Uterus (tissue), 2 donors: ENCODE data around the gene C5AR1.

Experiments used
- POLR2A ChIP-seq, 2 donors: fragments of 450-650 bp; IDR thresholded peaks; one replicate each; pipeline ENCODE4 v1.6.1; 2016; ENCODE audit warnings: antibody characterized with exemption in 2 of 2, mild to moderate bottlenecking in 1 of 2, moderate library complexity in 1 of 2
- TF ChIP-seq, protein P1 (sequence below), 4 experiments: fragments of 200-600 bp in 2 of 4; fragments of 450-650 bp in 2 of 4; sonication (generic) in 2 of 4; IDR thresholded peaks; one replicate each; pipeline ENCODE4 v1.5.1; 2016 to 2019; ENCODE audit warnings: antibody characterized with exemption in 4 of 4, mild to moderate bottlenecking in 2 of 4, moderate library complexity in 1 of 4

DNA sequence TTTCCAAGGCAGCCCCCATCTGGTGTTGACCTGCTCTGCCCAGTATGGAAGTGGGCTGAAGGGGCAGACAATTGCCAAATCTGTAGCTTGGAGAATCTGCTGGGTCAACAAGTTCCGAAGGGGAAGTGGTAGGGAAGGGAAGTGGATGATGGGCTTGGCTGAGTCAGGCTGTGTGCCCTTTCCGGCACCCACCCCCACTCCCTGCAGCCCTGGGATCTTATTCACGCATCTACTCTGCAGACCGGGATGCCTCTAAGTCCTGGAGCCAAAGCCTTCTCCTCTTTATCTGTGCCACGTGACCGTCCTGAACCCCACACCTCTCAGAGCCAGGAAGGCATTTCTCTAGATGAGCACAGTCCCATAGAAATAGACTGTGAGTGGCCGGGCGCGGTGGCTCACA lies 14.8 kb downstream of the C5AR1 start:
- TF ChIP-seq, protein P1, sequence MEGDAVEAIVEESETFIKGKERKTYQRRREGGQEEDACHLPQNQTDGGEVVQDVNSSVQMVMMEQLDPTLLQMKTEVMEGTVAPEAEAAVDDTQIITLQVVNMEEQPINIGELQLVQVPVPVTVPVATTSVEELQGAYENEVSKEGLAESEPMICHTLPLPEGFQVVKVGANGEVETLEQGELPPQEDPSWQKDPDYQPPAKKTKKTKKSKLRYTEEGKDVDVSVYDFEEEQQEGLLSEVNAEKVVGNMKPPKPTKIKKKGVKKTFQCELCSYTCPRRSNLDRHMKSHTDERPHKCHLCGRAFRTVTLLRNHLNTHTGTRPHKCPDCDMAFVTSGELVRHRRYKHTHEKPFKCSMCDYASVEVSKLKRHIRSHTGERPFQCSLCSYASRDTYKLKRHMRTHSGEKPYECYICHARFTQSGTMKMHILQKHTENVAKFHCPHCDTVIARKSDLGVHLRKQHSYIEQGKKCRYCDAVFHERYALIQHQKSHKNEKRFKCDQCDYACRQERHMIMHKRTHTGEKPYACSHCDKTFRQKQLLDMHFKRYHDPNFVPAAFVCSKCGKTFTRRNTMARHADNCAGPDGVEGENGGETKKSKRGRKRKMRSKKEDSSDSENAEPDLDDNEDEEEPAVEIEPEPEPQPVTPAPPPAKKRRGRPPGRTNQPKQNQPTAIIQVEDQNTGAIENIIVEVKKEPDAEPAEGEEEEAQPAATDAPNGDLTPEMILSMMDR (IDR thresholded peaks at IDR 0.05) = no peak
- no peak for TF ChIP-seq POLR2A (IDR thresholded peaks at IDR 0.05)
